NCI-H748 (cell line): ENCODE data around the gene MACROD2.

Source experiments
- DNase-seq: peaks from one replicate; lab custom pipeline; 2025; ENCODE audit not compliant: unreplicated experiment; lab: John Stamatoyannopoulos, UW

The MACROD2 gene

DNA sequence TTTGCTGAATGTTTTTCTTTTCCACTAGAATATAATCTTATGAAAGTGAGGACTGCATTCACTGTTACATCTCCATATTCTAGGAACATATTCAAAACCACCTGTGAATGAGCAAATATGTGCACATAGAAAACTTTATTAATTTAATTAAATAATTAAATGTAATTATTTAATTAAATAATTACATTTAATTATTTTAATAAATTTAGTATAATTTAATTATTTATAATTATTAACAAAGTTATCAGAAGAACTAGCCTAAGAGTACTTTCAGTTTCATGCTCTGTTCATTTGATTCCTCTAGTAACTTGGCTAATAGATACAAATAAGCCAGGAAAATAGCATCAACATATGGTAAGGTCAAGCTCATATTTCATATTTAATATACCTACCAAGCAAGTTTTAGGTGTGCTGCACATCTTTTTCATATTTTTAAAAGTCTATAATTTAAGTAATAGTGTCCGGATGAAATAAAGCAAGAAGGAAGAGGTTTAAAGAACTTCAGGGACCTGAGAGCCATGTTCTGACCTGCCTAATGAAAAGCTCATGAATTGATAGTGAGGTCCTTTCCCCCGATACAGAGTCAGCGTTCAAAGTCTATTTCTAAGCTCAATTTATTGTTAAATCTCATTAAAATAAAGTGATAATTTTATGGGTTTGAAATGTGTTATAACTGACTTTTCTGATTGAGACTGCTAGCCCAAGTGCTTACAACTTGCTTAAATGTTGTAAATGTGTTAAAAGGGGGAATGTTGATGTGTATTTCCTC lies 703.5 kb downstream of the MACROD2 start:
- no peak for DNase-seq

DNA sequence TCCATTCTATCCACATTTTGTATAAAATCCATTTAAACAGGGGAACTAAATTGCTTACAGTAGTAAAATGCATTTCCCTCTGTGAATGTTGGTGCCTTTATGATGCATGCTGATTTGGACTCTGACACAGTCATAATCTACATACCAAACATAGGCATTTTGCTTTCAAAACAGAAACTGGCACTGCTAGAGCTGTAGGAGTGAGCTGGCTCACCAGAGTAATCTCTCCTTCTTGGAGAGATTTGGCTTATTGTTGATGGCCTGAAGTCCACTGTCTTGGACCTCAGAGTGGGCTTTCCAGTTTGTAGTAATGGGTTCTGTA lies 705.3 kb downstream of the MACROD2 start:
- no peak for DNase-seq

DNA sequence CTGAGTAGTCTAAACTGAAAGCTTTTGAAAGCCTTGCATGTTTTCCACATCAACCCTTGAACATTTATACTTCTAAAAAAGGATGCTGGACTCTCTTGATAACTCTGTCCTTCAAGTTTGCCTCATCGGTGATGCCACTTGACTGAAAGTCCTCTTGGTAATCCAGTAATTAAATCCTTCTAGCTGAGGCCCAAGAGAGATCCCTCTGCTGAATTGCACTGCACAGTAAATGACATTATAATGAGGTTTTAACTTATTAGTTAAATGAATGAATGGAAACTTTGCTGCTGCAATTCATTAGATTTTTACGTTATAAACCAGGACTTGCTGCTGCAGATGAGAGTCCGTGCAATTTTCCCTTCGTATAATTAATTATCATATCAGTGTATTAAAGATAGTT lies 706.0 kb downstream of the MACROD2 start:
- no peak for DNase-seq

DNA sequence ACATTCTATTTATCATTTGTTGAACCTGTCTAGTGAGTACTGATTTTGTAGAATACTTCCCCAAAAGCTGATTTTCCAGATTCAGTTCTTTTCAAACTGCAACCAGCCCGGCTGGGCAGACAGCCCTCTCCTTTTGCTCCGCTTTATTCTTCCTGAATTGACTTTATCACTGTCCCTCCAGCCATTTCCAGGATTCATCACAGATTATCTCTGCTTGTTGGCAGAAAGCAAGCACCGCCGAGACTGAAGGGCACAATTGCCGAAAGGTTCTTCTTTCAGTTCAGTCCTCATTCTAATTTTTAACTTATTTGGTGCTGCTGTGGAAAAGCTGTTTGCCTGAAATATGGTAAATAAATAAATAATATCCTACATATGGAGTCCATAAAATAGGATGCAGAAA lies 711.2 kb downstream of the MACROD2 start:
- no peak for DNase-seq

DNA sequence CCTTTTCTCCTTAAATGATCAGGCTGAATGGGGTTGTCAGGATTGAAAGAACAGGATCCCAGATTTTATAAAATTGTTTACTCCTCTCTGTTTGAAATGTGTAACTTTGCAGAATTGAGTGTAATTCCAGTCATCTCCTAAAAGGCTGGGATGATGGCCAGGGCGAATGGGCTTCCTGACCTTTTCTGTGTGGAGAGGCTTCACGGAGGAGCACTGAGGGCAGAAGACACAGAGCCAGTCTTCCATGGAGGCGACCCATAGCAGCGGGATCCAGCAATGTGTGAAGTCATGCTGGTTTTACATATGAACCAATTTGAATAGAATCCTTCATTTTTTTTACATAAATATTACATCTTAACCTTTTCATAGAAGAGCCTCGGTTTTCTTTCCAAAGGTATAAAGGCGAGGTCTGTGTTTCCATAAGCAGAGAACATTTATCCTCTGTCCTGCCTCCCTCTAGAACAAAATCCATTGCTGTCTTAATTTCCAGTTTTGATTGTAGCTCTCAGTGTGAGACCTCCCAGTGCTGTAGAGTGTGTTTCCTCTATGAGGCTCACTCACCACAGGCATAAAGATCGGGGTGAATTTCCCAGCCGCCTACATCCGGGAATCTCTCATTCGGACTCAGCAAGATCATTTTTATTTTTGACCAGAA lies 711.8 kb downstream of the MACROD2 start:
- no peak for DNase-seq

DNA sequence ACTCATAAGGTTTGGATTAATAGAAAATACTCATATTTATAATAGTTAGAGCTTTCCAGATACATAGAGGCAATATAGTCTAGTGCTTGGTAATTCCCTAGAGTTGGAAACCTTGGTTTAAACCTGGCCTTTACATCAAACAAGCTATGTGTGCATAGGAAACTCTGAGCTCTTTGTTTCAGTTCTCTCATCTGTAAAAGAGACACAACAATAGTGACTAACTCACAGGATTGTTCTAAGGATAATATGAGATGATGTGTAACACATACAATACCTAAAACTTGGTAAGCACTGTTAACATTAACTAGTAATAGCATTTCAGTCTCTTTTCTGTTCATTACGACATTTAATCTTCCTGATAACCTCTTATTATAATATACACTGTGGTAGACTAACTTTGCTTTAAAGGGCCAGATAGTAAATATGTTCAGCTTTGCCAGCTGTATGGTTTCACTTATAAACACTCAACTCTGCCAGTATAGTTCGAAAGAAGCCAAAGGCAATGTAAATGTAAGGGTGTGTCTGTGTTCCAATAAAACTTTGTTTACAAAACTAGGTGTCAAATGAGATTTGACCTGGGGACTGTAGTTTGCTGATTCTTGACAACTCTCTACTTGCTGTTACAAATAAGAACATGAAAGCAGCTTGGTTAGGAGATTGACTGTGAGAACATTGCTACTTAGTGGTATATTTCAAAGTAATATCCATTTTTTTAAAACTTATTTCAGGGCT lies 712.7 kb downstream of the MACROD2 start:
- no peak for DNase-seq

DNA sequence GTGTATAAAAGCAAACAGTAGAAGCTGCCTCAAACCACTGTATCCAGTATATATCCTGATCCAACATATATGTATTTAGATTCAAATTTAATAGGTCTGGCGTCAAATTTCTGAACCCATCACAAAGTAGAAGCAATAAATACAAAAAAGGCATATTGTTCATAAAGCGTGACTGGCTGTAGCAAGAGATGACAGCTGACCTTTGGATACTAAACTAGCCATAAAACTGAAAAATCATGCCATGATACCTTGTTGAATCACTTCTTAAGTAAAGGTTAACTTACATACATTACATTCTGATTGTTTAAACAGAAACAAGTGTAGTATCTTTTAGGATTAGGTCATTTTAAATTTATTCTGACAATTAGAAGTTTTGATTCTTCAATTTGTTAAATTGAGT lies 714.1 kb downstream of the MACROD2 start:
- DNase-seq = no peak

DNA sequence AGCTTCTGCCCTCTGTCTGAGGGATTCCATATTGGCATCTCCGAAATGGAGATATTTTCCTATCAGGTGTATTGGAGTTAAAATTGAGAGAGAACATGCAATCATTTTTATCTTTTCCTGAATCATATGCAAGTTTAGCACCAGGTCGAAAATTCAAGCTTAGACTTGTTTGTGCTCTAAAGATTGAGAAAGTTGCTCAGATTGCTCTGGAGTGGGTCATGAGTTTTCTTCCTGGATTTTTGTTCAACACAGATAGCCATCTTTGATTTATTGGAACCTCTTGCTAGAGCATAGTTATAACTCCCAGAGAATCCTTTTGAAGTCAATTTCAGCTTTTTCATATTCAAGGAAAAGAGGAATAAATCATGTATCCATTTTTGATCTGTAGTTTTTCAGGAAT lies 715.6 kb downstream of the MACROD2 start:
- DNase-seq = no peak

DNA sequence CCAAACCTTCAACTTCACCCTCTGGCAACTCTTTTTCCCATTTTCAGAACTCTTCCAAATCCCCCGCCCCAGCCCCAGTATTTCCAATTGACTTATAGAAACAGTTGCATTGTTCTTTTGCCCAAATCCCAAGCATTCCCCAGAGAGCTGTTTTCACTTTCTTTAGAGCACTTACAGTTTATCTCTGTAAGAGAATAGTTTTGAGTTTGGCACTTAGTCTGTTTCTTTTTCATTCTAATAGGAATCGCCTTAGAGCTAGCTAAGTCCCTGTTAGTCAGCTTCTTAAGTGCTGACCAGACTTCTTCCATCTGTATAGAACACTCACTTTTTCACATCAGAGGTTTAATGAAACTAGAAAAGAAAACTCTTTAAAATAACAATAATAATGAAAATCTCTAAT lies 716.3 kb downstream of the MACROD2 start:
- DNase-seq = no peak

DNA sequence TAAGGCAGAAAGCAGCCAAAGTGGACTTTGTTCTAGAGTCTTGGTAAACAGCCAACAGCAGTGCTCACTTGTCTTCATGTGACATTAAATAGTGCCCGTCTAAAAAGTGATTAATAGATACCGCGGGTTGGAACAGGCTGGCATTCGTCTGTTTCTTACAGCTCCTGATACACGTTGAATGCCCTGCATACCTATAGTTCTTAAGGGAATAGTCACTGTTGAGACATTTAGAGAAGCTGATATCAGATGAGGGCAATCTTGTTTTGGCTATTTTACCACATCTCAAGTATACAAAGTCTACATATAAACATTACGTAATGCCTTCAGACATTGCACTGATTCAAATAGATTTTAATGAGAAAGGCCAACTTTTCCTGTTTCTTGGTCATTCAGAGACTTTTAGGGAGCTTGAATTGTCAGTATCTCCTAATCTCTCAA lies 717.0 kb downstream of the MACROD2 start:
- no peak for DNase-seq

DNA sequence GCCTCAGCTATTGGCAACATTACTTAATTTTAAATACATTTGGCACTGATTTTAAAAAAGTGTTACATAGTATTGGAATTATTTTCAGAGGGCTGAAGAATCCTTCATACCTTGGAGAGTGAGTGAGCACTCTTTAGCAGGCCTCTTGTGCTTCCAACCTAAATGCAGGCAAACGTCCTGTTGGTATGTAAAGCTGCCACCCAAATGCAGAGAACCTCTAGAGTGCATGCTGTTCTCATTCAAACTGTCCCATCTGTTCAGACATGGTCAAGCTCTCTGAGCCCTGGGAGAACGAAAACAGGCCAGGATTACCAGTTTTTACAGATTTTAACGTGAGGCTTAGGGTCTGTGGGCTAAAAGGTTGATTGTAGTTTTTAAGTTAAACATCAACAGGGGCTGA lies 720.1 kb downstream of the MACROD2 start:
- DNase-seq = no peak

DNA sequence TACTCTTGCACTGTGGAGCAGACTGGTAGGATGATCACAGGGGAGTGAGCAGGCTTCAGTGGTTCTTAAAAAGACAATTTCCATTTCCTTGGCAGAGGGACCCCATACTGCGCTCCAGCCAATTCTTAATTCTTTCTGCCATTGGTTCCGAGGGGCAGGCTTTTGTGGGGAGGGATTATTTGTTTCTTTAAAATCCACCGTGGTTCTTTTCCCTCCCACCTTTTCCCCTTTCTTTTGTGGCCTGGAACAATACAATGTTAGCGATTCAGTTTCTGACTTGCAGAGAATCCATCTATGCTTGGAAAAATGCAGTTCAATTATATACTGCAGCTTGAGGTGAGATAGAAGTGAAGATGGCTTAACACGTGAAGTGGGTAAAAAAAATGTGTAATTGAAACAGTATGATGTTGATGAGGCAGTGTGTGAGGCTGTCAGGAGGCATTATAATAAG lies 721.1 kb downstream of the MACROD2 start:
- no peak for DNase-seq

DNA sequence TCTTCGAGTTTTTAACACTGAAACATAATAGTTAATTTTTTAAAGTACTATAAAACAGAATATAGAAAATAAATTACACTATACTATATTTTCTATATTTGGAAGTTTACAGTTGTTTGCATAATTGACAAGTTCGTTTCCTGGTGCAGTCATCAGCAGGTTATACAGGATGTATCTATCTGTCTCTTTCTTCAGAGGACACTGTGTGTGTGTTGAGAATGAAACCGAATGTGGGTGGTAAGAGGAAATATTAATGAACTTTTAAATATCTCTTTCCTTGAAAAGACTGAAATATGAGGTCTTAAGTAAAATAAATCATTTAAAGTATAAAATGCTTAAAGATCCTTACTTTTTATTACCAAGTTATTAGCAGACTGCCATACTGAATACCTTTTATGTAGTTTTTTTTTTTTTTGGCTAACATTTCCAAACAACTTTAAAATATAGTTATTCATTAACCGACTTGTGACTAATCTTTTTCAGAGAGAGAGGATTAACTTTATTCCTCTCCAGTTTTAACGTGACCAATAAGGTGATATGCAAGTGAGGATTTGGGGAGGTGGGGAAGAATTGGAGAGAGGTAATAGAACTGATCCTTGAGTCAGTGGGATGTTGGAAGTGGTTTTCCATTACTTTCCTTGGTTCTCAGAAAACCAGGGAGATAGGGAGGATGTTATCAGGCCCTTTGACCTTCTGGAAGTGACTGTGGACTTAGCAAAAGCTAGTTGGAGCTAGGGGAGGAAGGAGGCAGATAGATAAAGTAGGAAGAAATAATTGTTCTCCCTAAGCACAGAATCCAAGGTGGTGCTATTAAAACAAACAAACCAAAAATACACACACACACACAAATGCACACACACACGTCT lies 722.1 kb downstream of the MACROD2 start:
- no peak for DNase-seq

DNA sequence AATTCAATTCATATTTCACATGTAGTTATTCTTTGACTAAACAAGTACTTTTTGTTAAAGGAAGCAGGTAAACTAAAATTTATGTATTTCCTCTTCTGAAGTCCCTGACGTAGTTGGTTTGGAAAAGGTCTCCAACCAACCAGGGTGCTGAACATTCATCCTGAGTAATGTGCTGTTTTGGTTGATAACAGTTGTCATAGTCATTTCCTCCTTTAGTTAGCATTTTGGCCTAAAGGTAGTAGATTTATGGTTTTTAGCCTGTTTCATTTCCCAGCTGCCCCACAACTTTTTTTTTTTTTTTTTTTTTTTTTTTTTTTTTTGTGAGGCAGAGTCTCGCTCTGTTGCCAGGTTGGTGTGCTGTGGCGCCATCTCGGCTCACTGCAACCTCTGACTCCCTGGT lies 724.9 kb downstream of the MACROD2 start:
- no peak for DNase-seq

DNA sequence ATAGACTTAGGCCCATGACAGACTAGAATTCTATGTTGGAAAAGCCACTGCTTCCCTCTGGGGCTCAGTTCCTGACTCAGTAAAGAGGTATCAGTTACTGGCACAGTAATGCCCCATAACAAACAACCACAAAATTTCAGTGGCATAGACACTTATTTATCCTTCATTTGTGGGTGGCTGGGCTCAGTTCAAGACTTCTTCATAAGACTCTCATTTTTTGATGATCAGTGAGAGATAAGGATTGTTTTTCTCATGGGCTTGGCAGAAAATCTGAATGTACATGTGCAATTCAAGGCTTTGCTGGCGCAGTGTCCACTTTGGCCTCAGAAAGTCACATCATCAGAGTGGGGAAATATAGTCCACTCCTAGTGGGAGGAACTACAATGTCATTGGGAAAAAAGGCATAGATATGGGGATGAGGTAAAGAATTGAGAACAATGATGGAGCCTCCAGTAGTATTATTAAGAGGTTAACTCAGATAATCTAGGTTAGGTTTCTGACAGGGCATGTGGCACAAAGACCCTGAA lies 726.7 kb downstream of the MACROD2 start:
- DNase-seq = no peak

DNA sequence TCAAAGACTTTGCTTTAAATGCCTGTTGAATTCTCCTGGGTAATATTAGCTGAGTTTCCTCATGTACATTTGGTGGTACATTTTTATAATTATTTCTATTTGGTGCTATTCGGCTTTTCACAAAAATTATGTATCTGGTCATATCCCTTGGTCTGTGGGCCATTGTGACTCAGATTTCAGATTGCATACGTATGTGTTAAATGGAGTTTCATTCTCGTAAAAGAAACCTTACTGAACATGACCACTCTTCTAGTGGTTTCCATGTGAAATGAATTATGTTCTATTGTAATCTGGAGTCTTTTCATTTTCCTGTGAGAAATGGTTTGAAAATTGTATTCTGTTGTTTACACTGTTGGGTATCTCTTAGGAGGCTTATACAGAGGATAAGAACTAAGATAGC lies 728.3 kb downstream of the MACROD2 start:
- DNase-seq = no peak

DNA sequence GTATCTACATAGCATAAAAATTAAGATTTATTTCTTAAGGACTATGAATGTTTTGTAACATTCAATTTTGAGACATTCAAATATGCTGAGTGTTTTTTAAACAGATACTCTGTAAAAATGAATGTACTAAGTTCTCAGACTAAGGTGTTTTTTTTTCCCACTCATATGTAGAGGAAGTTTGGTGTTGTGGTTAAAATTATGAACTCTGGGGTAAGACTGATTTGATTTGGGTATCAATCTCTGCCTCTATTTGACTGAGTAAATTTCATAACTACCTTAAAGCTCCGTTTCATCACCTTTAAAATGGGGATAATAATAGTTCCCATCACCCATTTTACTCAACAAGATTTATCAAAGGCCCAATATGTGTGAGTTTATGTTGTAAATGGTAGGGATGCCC lies 728.7 kb downstream of the MACROD2 start:
- no peak for DNase-seq

DNA sequence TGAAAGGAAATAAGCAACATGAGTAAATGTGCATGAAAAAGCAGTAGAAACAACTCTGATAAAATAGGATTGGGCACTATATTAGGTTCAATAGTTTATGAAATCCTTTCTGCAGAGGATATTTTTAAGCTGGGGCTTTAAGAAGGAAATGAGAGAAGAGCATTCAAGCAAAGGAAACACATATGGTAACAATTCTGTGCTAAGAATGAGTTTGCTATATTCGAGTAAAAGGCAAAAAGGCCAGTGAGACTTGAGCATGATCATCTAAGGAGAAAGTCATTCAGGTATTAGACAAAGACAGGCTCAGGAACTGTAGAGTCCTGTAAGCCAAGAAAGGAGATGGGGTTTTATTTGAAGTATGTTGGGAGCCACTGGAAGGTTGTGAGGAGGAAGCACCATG lies 729.2 kb downstream of the MACROD2 start:
- DNase-seq = no peak

DNA sequence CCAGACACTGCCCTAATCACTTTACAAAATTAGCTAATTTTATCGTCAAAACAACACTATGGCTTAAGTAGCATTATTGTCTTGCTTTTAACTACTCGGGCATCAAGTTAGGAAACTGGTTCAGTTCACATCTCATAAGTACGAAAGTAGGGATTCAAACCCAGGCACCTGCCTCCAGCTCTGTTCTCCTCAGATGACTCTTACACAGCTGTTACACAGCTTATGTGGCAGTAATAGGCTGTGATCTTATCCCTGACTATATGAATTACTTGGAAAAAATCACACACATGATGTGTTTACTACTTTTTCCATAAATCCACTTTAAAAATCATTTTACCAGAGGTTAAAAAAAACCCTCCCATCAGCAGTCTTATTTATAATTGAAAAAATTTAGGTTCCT lies 731.3 kb downstream of the MACROD2 start:
- DNase-seq = no peak

DNA sequence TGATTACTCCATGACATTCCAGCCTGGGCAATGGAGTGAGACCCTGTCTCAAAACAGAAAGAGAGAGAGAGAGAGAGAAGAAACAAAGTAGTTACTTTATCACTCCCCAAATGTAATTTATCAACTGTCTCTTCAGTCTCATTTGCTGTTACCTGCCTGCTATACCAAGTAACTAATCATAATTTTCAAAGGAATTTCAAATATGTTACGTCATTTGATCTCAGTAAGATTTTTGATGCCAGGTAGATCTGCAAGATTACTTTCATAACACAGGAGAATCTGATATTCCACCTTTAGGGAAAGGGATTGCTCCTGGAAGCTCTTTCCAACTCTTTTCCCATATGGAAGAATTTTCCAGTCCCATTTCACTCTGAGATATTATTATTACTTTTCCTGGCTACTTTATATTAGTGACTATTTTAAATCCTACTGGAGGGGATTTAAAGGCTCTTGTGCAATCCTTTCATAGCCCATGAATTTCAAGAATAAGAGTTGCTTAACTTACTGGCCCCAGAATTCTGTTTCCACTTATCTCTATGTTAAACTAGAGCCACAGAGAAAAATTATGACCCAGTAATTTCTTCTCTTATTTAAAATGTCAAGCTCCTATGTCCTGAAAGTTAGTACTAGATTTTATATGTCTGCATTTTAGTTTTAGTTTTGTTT lies 732.3 kb downstream of the MACROD2 start:
- DNase-seq = no peak
